ENCODE data around the gene THADA. TPM values are rescaled to one million over a fixed set of nuclear protein-coding genes. Genes with fewer than 3 reads are reported as not detected.

Gene THADA
- total RNA-seq, 2 experiments from 2014 or later = 31.2 to 32.3 TPM

- no peaks in the 10 kb centered on the region for H3K9me2 ChIP-seq (ENCODE audit: insufficient read depth, low read length)
- BruUV-seq (replicated peaks) = no TSS peak
- intact Hi-C loops (cut with micrococcal nuclease; ENCODE audit: unreplicated experiment) = no loop called here
- H3K79me2 ChIP-seq (ENCODE audit: insufficient read depth, low read depth, low read length) = no peaks in the 10 kb centered on the region
- no peaks in the 10 kb centered on the region for H3K36me3 ChIP-seq (ENCODE audit: insufficient read depth, low read length)
- no peaks in the 10 kb centered on the region for H4K20me1 ChIP-seq (ENCODE audit: insufficient read depth, low read length)
- H3K4me2 ChIP-seq (ENCODE audit: low read length) = no peak overlapping the region
- no peak overlapping the region for H3K27ac ChIP-seq (ENCODE audit: low read depth, low read length, poor library complexity, severe bottlenecking)
- no peaks in the 10 kb centered on the region for H3K9me3 ChIP-seq (ENCODE audit: low read length)
- TF ChIP-seq CTCF (conservative IDR thresholded peaks at IDR 0.05; ENCODE audit: low read length) (no peak), EZH2phosphoT487 (IDR thresholded peaks at IDR 0.05; ENCODE audit: borderline replicate concordance, low read depth, low read length) (no peak)
- H3K4me1 ChIP-seq (ENCODE audit: insufficient read depth, low read length, poor library complexity, severe bottlenecking) = no peaks in the 10 kb centered on the region
- no peak overlapping the region for H3K4me3 ChIP-seq (ENCODE audit: low read depth, low read length, poor library complexity, severe bottlenecking)
- DNase-seq (ENCODE audit: low spot score) = no peak
- H2AFZ ChIP-seq (ENCODE audit: low read length) = no peak overlapping the region
- ChIA-PET POLR2A (no interaction called here), CTCF (ENCODE audit: unreplicated experiment) (no interaction called here)
Observed at GRCh38 chr2:43262239-43262638, 333.6 kb downstream of the THADA start.

- H3K4me2 ChIP-seq (ENCODE audit: low read length) = no peak overlapping the region
- no peak overlapping the region for H3K4me3 ChIP-seq (ENCODE audit: low read depth, low read length, poor library complexity, severe bottlenecking)
- no peaks in the 10 kb centered on the region for H3K36me3 ChIP-seq (ENCODE audit: insufficient read depth, low read length)
- no peaks in the 10 kb centered on the region for H3K9me2 ChIP-seq (ENCODE audit: insufficient read depth, low read length)
- no peaks in the 10 kb centered on the region for H3K9me3 ChIP-seq (ENCODE audit: low read length)
- TF ChIP-seq CTCF (conservative IDR thresholded peaks at IDR 0.05; ENCODE audit: low read length) (no peak), EZH2phosphoT487 (IDR thresholded peaks at IDR 0.05; ENCODE audit: borderline replicate concordance, low read depth, low read length) (no peak)
- H3K4me1 ChIP-seq (ENCODE audit: insufficient read depth, low read length, poor library complexity, severe bottlenecking) = no peaks in the 10 kb centered on the region
- no peaks in the 10 kb centered on the region for H3K79me2 ChIP-seq (ENCODE audit: insufficient read depth, low read depth, low read length)
- H3K27ac ChIP-seq (ENCODE audit: low read depth, low read length, poor library complexity, severe bottlenecking) = no peak overlapping the region
- BruUV-seq (replicated peaks) = no TSS peak
- no peaks in the 10 kb centered on the region for H4K20me1 ChIP-seq (ENCODE audit: insufficient read depth, low read length)
- no peak overlapping the region for H2AFZ ChIP-seq (ENCODE audit: low read length)
- POLR2A ChIA-PET = interaction anchor here (1.1 kb wide), 1 partner anchor 12 kb away, joined by 4 read pairs; no protein-coding TSS in a partner anchor
- DNase-seq (ENCODE audit: low spot score) = no peak
- intact Hi-C loops (cut with micrococcal nuclease; ENCODE audit: unreplicated experiment) = no loop called here
- CTCF ChIA-PET (ENCODE audit: unreplicated experiment) = no interaction called here
Observed at GRCh38 chr2:43259512-43259911, 336.3 kb downstream of the THADA start.

- DNase-seq (ENCODE audit: low spot score) = no peak
- H3K36me3 ChIP-seq (ENCODE audit: insufficient read depth, low read length) = no peaks in the 10 kb centered on the region
- BruUV-seq (replicated peaks) = no TSS peak
- no peak overlapping the region for H3K27ac ChIP-seq (ENCODE audit: low read depth, low read length, poor library complexity, severe bottlenecking)
- H3K9me3 ChIP-seq (ENCODE audit: low read length) = no peaks in the 10 kb centered on the region
- H3K79me2 ChIP-seq (ENCODE audit: insufficient read depth, low read depth, low read length) = no peaks in the 10 kb centered on the region
- H2AFZ ChIP-seq (ENCODE audit: low read length) = no peak overlapping the region
- H4K20me1 ChIP-seq (ENCODE audit: insufficient read depth, low read length) = no peaks in the 10 kb centered on the region
- ChIA-PET CTCF (ENCODE audit: unreplicated experiment) (no interaction called here), POLR2A (no interaction called here)
- H3K4me1 ChIP-seq (ENCODE audit: insufficient read depth, low read length, poor library complexity, severe bottlenecking) = no peaks in the 10 kb centered on the region
- TF ChIP-seq CTCF (conservative IDR thresholded peaks at IDR 0.05; ENCODE audit: low read length) (no peak), EZH2phosphoT487 (IDR thresholded peaks at IDR 0.05; ENCODE audit: borderline replicate concordance, low read depth, low read length) (no peak)
- no peak overlapping the region for H3K4me3 ChIP-seq (ENCODE audit: low read depth, low read length, poor library complexity, severe bottlenecking)
- intact Hi-C loops (cut with micrococcal nuclease; ENCODE audit: unreplicated experiment) = no loop called here
- H3K9me2 ChIP-seq (ENCODE audit: insufficient read depth, low read length) = no peaks in the 10 kb centered on the region
- H3K4me2 ChIP-seq (ENCODE audit: low read length) = no peak overlapping the region
Observed at GRCh38 chr2:43258547-43259156, 337.2 kb downstream of the THADA start.

Measured in OCI-LY7 (cell line).